HG03135 (cell line): ENCODE results near the gene GINS2.

Experiments used
- ATAC-seq: cut with Tn5 transposase; IDR thresholded peaks from one replicate; pipeline ENCODE4 v1.9.1; 2021; ENCODE audit warnings: mild to moderate bottlenecking, moderate library complexity; ENCODE audit not compliant: unreplicated experiment

GINS2 gene

DNA sequence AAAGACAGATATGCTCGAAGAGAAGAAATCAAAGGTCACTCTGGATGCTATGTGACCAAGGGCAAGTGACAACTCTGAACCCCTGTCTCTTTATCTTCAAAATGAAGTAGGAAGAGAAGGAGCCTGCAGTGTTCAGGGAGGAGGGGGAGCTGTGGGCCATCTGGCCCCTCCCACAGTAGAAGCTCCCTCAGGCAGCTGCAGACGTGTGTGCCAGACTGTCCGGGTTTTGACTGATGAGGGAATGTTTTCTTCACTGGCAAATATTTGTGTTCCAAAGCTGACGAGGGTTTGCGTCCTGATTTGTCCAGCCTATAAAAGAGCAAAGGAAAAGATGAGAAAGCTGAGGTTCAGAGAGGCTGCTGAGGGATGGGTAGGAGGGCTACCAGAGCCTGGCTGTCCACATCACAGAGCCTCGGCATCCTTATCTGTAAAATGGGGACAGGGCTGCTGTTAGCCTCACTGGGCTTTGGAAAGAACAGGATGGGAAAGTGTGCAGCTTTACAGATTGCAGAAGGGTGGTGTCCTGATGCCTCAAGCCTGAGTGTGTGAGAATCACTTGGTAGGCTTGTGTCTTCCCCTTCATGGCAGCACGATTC is 1.8 kb upstream of the GINS2 start:
- ATAC-seq: no peak

DNA sequence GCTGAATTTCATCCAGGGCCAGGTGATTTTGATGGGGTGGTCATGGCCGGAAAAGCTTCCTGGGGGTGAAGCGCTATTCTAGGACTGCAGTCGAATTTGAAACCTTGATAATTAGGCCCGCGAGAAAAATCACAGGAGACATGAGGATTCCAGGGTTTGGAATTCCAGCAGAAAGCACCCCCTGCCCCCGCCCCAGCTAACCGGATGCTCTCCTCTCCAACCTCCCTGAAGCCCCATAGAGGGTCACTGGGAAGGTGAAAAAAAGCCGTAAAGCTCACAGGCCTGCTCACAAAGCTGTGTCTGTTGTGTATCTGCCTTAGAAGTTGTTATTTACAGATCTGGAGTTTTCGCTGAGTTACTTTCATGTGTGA is 1.2 kb upstream of the GINS2 start:
- no peak for ATAC-seq

GRCh38 chr16:85689285-85689949 is 663 bp upstream of the GINS2 start:
- ATAC-seq: no peak

DNA sequence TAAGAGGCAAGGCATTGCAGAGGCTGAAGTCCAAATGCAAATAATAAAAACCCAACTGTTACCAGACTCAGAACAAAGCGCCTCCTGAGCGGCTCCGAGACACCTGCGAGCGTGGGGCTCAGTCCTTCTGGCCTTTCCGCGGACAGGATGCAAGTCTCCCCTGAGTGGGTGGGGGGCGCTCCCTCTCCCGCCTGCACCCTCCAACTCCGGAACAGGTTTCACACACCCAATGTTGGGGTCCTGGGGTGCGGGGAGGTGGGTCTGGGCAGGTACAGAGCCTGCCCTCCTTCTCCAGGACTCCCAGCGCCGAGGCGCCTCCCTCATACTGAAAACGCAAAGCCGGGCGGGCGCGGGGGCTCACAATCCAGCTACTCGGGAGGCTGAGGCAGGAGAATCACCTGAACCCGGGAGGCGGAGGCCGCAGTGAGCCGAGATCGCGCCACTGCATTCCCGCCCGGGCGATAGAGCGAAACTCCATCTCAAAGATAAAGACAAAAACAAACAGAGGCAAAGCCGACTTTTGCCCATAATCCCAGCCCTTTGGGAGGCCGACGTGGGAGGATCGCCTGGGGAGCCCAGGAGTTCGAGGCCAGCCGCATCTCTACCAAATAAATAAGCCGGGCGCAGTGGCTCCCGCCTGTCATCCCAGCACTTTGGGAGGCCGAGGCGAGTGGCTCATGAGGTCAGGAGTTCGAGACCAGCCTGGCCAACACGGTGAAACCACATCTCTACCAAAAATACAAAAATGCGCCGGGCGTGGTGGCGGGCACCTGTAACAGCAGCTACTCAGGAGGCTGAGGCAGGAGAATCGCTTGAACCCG is 893 bp downstream of the GINS2 start:
- no peak for ATAC-seq

- ATAC-seq: no peak
Measured at GRCh38 chr16:85686912-85687591, 1.7 kb downstream of the GINS2 start.

DNA sequence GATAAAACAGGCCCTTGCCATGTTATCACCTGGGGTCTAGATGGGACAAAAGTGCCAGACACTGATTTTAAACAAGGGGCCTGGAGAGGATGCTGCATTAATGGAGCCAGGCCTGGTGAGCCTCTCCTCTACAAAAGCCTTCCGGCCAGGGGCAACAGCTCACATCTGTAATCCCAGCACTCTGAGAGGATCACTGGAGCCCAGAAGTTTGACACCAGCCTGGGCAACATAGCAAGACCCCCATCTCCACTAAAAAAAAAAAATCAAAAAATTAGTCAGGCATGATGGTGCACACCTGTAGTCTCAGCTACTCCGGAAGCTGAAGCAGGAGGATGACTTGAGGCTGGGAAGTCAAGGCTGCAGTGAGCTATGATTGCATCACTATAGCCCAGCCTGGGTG is 3.5 kb downstream of the GINS2 start:
- ATAC-seq: no peak

DNA sequence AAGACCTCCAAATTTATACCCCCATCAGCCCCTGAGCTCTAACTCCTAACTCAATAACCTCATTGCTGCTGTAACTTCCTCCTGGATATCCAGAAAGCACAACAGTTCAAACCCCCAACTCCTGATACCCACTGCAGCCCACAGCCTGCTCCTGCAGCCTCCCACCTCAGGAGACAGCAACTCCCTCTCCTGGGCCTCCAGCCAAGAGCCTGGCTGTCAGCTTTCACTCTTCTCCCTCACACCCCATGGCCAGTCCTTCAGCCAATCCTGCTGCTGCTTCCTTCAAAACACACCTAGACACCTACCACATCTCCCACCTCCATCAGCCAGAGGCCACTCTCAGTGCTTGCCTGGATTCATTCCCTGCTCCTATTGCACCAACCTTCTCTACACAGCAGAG is 5.4 kb downstream of the GINS2 start:
- ATAC-seq: no peak

- ATAC-seq: no peak
Measured at GRCh38 chr16:85682516-85682915, 6.2 kb downstream of the GINS2 start.

DNA sequence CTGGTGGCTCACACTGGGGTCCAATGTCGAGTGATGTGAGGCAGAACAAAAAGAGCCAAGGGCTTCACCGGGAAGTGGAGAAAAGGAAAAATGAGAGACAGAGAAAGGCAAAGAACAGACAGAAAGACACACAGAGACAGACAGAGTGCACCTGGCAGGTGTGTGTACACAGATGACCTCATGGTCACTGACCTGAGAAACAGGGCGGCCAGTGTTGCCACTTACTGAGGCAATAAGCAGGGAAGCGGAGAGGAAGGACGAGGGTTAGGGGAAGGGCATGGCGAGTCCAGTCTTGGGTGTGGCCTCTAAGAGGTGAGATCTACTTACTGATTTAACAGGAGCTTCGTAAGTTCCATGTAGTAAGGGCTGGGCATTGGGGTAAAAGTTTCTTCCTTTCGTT is 7.5 kb downstream of the GINS2 start:
- no peak for ATAC-seq

GRCh38 chr16:85680352-85680944 is 8.3 kb downstream of the GINS2 start:
- no peak for ATAC-seq

DNA sequence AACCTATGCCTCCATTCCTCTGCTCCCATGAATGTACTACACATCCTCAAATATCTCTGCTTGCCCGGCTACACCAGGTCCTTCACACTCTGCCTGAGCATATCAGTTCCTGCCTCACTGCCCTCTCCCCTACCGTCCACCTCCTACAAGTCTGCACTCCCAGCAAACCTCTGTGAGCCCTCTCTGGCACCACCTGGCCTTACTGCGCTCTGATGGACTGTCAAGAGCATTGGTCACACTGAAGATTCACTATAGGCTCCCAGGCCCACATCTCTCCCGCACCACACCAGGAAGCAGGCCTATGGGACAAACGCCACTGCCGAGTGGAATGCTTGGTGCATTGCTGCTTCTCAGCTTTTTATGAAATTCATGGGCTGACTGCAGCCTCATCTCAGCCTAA is 8.9 kb downstream of the GINS2 start:
- no peak for ATAC-seq

GRCh38 chr16:85678821-85679220 is 9.9 kb downstream of the GINS2 start:
- no peak for ATAC-seq

GRCh38 chr16:85678016-85678415 is 10.7 kb downstream of the GINS2 start:
- no peak for ATAC-seq

DNA sequence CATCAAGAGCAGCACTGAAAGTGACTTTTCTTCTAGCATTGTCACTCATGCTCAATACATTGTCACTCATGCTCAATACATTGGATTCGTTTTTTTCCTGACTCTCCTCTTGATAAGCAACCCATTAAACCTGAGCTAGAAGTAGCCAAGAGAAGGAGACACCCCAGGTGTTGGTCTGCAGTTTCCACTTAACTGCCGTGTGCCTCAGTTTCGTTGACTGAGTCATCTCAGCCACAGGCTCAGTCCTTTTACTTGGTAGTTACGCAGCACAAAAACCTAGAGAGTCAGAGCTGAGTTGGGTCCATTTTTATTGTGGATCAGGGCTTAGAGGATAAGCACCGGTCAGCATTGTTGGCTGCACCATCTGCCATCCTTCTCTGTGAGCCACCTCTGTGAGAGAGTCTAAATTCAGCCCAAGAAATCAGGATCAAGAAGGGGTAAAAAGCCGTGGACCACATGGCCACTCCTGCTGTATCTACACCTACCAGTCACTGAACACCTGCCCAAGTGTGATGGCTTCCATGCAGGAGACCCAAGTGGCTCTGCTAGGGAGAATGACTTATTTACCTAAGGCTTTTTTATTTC is 11.3 kb downstream of the GINS2 start:
- no peak for ATAC-seq

GRCh38 chr16:85676466-85676865 is 12.3 kb downstream of the GINS2 start:
- ATAC-seq: no peak

DNA sequence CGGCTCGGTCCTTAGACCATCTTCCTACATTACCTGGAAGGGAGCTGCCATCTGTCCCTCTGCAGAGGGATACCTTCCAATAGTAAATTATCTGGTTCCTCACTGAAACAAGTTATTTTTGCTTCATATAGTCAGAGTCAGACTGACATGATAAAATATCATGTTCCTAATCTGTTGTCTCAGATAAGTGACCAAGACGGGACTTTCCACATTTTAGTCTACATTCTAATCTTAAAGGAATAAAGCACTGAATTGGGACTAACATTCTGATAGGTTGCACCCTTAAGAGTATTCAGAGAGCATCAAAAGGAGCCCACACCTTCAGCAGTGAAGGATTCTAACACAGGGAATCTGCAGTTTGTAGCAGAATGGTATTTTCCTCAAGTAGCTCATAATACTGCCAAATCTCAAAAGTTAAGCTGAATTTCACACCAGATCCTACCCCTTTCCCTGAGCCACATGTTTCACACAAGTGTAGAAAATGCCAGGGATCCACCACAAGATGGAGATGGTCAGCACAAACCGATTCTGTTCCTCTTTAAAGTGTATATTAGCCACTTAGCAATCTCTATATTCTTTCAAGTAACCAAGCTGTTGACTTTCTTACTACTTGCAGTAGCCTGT is 13.4 kb downstream of the GINS2 start:
- no peak for ATAC-seq

- ATAC-seq: no peak
Measured at GRCh38 chr16:85674828-85675227, 13.9 kb downstream of the GINS2 start.

- ATAC-seq: no peak
Measured at GRCh38 chr16:85674418-85674755, 14.4 kb downstream of the GINS2 start.

DNA sequence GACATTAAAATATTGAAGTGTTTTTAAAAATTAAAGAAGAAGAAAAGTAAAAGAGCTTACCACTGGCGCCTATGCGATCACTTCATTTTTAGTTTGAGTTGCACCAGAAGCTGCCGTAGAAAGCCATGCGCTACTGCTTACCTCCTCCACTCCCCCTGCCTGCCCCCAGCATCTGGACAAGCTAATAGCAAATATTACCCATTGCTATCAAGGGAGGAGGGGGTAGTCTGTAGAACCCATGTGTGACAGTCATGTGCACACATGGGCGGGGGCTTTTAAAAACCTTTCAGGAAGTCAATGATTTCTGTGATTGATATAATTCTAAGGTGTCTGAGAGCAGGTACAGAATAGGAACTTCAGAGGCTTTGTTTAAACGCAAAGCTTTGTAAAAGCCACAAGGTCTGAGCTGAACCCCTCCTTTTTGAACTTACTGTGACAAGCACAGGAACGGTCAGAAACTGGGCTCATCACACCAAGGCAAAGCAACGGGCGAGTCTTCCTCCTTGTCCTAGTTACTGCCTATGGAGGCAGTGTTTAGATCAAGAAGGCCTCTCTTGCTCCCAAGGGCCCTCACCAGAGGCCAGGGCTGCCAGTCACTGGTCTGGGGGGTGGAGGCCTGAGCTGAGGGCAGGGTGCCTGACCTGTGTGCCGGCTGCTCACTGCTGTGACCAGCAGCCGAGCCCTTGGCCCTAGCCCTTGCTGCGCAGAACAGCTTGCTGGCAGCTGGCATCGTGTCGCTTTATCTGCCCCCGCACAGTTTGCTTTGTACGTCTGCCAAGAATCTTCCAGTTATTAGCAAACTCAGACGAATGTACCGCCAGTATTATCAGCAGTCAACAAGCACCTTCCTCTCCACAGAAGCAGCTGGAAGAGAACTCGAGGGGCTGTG is 15.0 kb downstream of the GINS2 start:
- ATAC-seq: no peak

- no peak for ATAC-seq
Measured at GRCh38 chr16:85670840-85671239, 17.9 kb downstream of the GINS2 start.
